GM12878 (cell line): ENCODE results near the gene PCDH15. TPM values are rescaled to one million over a fixed set of nuclear protein-coding genes. Genes with fewer than 3 reads are reported as not detected.

ENCODE experiments used
- ATAC-seq: fragments of 200-7000 bp; cut with Tn5 transposase; 3 replicates; pipeline ENCODE4 v1.9.1; 2020; ENCODE audit warnings: mild to moderate bottlenecking, moderate library complexity
- BruUV-seq: library from RNA; stranded (reverse); fragments of 400-500 nt; replicated peaks from 2 replicates; lab custom pipeline; 2021; lab: Mats Ljungman, UMichigan
- CTCF ChIA-PET: fragments of 300-600 bp; sonication (Branson Sonifier 250); formaldehyde crosslinking; extraction: SDS; loops from one replicate; lab custom pipeline; 2021; ENCODE audit warnings: inconsistent platforms; lab: Yijun Ruan, JAX
- POLR2A ChIA-PET: fragments of 350-600 bp; formaldehyde crosslinking; extraction: SDS; loops from one replicate; lab custom pipeline; 2021; ENCODE audit warnings: inconsistent platforms; lab: Charles Lee
- RAD21 ChIA-PET: fragments of 300-600 bp; sonication (Branson Sonifier 250); formaldehyde crosslinking; loops from one replicate; lab custom pipeline; 2023; ENCODE audit warnings: antibody characterized with exemption; ENCODE audit not compliant: unreplicated experiment; lab: Charles Lee
- SMC1A ChIA-PET: fragments of 300-600 bp; sonication (Branson Sonifier 250); formaldehyde crosslinking; loops from one replicate; lab custom pipeline; 2023; ENCODE audit not compliant: unreplicated experiment, uncharacterized antibody; lab: Charles Lee
- DNase-seq: peaks from one replicate; pipeline ENCODE4 v3.0.0-alpha.2; 2011; ENCODE audit warnings: low read depth, low spot score
- FAIRE-seq: peaks from 3 replicates; lab custom pipeline; 2011; peaks lifted over from hg19 to GRCh38; lab: Jason Lieb, UNC
- H2AFZ ChIP-seq: 2 replicates; pipeline ENCODE4 v1.6.0; 2011; ENCODE audit warnings: low read depth, low read length, control low read depth; ENCODE audit not compliant: control insufficient read depth
- H3K27ac ChIP-seq: 2 replicates; pipeline ENCODE4 v1.5.1; 2011; ENCODE audit warnings: control low read depth; ENCODE audit not compliant: control insufficient read depth, insufficient read depth
- H3K27me3 ChIP-seq, 2 experiments: replicated peaks in 1 of 2; 2 replicates each; pipeline versions ENCODE4 v1.6.0 to v1.6.1; 2011; ENCODE audit warnings: low read length in 1 of 2; ENCODE audit not compliant: control insufficient read depth in 2 of 2, insufficient read depth in 2 of 2
- H3K36me3 ChIP-seq, 2 experiments: 2 replicates each; pipeline ENCODE4 v1.5.1; 2011; ENCODE audit warnings: low read length in 1 of 2; ENCODE audit not compliant: control insufficient read depth in 2 of 2, insufficient read depth in 2 of 2
- H3K4me1 ChIP-seq: 2 replicates; pipeline ENCODE4 v1.6.1; 2011; ENCODE audit warnings: mild to moderate bottlenecking, low read length, moderate library complexity, mixed read lengths; ENCODE audit not compliant: control insufficient read depth, insufficient read depth
- H3K4me2 ChIP-seq: 2 replicates; pipeline ENCODE4 v1.6.0; 2011; ENCODE audit warnings: control low read depth; ENCODE audit not compliant: control insufficient read depth, insufficient read depth
- H3K4me3 ChIP-seq: fragments of 200-600 bp; sonication (generic); 2 replicates; pipeline ENCODE4 v1.5.1; 2016
- H3K79me2 ChIP-seq: 2 replicates; pipeline ENCODE4 v1.6.0; 2011; ENCODE audit warnings: low read length; ENCODE audit not compliant: control insufficient read depth, insufficient read depth
- H3K9ac ChIP-seq: 2 replicates; pipeline ENCODE4 v1.8.0; 2011; ENCODE audit warnings: low read length, control low read depth, mixed read lengths; ENCODE audit not compliant: control insufficient read depth, insufficient read depth
- H3K9me3 ChIP-seq: replicated peaks from 3 replicates; pipeline ENCODE4 v1.5.1; 2011; ENCODE audit warnings: mild to moderate bottlenecking, low read length; ENCODE audit not compliant: control insufficient read depth, insufficient read depth
- H4K20me1 ChIP-seq: 2 replicates; pipeline ENCODE4 v1.6.0; 2011; ENCODE audit not compliant: control insufficient read depth, insufficient read depth
- ATF7 ChIP-seq: fragments of 450-650 bp; IDR thresholded peaks from 2 replicates; pipeline ENCODE4 v1.6.1; 2016; ENCODE audit warnings: low read depth, mild to moderate bottlenecking
- BMI1 ChIP-seq: fragments of 450-650 bp; IDR thresholded peaks from 2 replicates; pipeline ENCODE4 v1.6.1; 2016; ENCODE audit warnings: mild to moderate bottlenecking, moderate library complexity, borderline replicate concordance
- CHD4 ChIP-seq: fragments of 200-600 bp; sonication (generic); IDR thresholded peaks from 2 replicates; pipeline ENCODE4 v1.6.1; 2016; ENCODE audit warnings: mild to moderate bottlenecking
- DPF2 ChIP-seq: fragments of 450-650 bp; IDR thresholded peaks from 2 replicates; pipeline ENCODE4 v1.6.1; 2017; ENCODE audit warnings: mild to moderate bottlenecking
- LARP7 ChIP-seq: fragments of 450-650 bp; IDR thresholded peaks from 2 replicates; pipeline ENCODE4 v1.6.1; 2017; ENCODE audit warnings: mild to moderate bottlenecking
- RELB ChIP-seq: fragments of 450-650 bp; IDR thresholded peaks from 2 replicates; pipeline ENCODE4 v1.6.1; 2017; ENCODE audit warnings: low read depth, mild to moderate bottlenecking, moderate library complexity
- WGBS: methylation state at CpG from one replicate; pipeline ENCODE4 v1.1.6; 2016; ENCODE audit warnings: low lambda C conversion rate; ENCODE audit not compliant: insufficient replicate concordance, insufficient coverage; ENCODE audit errors: missing lambda C conversion rate; 5-methylcytosine and 5-hydroxymethylcytosine counted together
- in situ Hi-C: fragments of 300-500 bp; cut with MboI; formaldehyde crosslinking; loops from 9 replicates; pipeline ENCODE4 v1.14.3; 2018; ENCODE audit warnings: mixed read lengths
- intact Hi-C: fragments of 100-400 bp; cut with micrococcal nuclease; formaldehyde crosslinking; loops from one replicate; pipeline ENCODE4 v1.14.2; 2022; ENCODE audit not compliant: unreplicated experiment
- polyA plus RNA-seq, 11 experiments: library from polyadenylated mRNA; depleted of rRNA in 4 of 11; unstranded in 6 of 11; stranded (reverse) in 5 of 11; fragments of >200 nt; fragmentation: Nextera tagmentation in 4 of 11; fragmentation: Illumina TruSeq in 1 of 11; extraction: Ambion mirVana in 4 of 11; extraction: Trizol in 1 of 11; gene quantifications; 1 replicate in 1 of 11; 2 replicates in 10 of 11; pipeline versions ENCODE4 v1.2.1 to v1.2.3, GENCODE V29; 2011 to 2016; ENCODE audit warnings: inconsistent platforms in 2 of 11, missing spikeins in 2 of 11, low read depth in 1 of 11
- total RNA-seq, 4 experiments: library from RNA; depleted of rRNA in 3 of 4; stranded (reverse); fragments of >200 nt in 3 of 4; fragmentation: Illumina TruSeq in 1 of 4; extraction: Trizol in 1 of 4; gene quantifications; 2 replicates each; pipeline versions ENCODE4 v1.2.1 to v1.2.3, GENCODE V29; 2013 to 2021

Gene PCDH15
- total and polyA plus RNA-seq, 10 of the 15 experiments (the other 5 are each of a cell fraction or from before 2014, with no cell fraction given) = 0.03 to 0.52 (median 0.07) TPM; not detected in 6

DNA sequence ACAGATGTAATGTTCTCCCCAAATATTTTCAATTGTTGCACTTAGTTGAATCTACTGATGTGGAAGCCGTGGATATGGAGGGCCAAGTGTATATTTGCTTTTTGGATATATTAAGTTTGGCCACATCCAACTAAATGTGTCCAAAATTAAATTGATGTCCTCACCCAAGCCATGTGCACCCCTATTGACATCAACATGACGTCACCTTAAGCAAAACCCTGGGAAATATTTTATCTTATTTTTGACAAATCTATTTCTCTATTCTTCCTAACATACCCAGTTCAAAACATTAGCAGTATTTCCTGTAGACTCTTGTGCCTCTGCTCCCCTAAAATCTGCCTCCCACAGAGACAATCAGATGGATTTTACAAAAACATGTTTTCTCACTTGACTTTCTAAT is 652.5 kb downstream of the PCDH15 start:
- H3K9ac ChIP-seq = no peak overlapping the region
- H3K4me3 ChIP-seq = no peak overlapping the region
- no peak overlapping the region for H2AFZ ChIP-seq
- no peaks in the 10 kb centered on the region for H3K36me3 ChIP-seq
- ChIA-PET SMC1A (interaction anchor here (2.1 to 3.1 kb wide), 2 partner anchors 11 to 16 kb away, joined by 8 to 9 read pairs; no protein-coding TSS in a partner anchor), RAD21 (interaction anchor here (1.2 kb wide), 1 partner anchor 9 kb away, joined by 4 read pairs; no protein-coding TSS in a partner anchor), POLR2A (no interaction called here), CTCF (interaction anchor here (2.6 kb wide), 1 partner anchor 16 kb away, joined by 18 read pairs; no protein-coding TSS in a partner anchor)
- H3K27me3 ChIP-seq = no peaks in the 10 kb centered on the region
- no peak for ATAC-seq
- H4K20me1 ChIP-seq = no peaks in the 10 kb centered on the region
- in situ Hi-C loops (no loop called here), intact Hi-C loops (no loop called here)
- no peak for DNase-seq
- H3K79me2 ChIP-seq = no peaks in the 10 kb centered on the region
- WGBS = 2% methylated on average over 2 of the region's 2 CpGs
- H3K27ac ChIP-seq = no peak overlapping the region
- H3K4me2 ChIP-seq = no peak overlapping the region
- no peaks in the 10 kb centered on the region for H3K4me1 ChIP-seq
- no peak for TF ChIP-seq BMI1
- no peak for TF ChIP-seq RELB
- TF ChIP-seq CHD4 = no peak
- no peak for TF ChIP-seq DPF2
- peak; percentile 51; the same call in 1 of the 2 replicates for TF ChIP-seq ATF7
- TF ChIP-seq LARP7 = no peak
- no peak for FAIRE-seq
- H3K9me3 ChIP-seq = no peaks in the 10 kb centered on the region
- BruUV-seq = no TSS peak
